ENCODE results near the gene RNF217. TPM values are rescaled to one million over a fixed set of nuclear protein-coding genes. Genes with fewer than 3 reads are reported as not detected.
"Not testable (repeated sequence)": the region's sequence is repeated elsewhere in the genome, so short reads cannot be mapped to it uniquely, and the experiment has no call there.

Gene RNF217
- total RNA-seq, 1 donor from 2014 or later: 17.8 TPM

- no peak for DNase-seq
Measured at GRCh38 chr6:124963831-124964763, 1.9 kb downstream of the RNF217 start.

GRCh38 chr6:124964764-124965105 lies 2.5 kb downstream of the RNF217 start:
- no peak for DNase-seq

GRCh38 chr6:124965424-124965850 lies 3.2 kb downstream of the RNF217 start:
- not testable (repeated sequence) for DNase-seq

- no peak for DNase-seq
Measured at GRCh38 chr6:124967444-124967843, 5.2 kb downstream of the RNF217 start.

- DNase-seq: no peak
Measured at GRCh38 chr6:124968401-124968800, 6.2 kb downstream of the RNF217 start.

- DNase-seq: no peak
Measured at GRCh38 chr6:124970243-124970642, 8.0 kb downstream of the RNF217 start.

GRCh38 chr6:124970763-124971162 lies 8.5 kb downstream of the RNF217 start:
- no peak for DNase-seq

- no peak for DNase-seq
Measured at GRCh38 chr6:124973780-124974179, 11.5 kb downstream of the RNF217 start.

GRCh38 chr6:124974771-124975377 lies 12.6 kb downstream of the RNF217 start:
- DNase-seq: no peak

GRCh38 chr6:124977067-124977908 lies 15.1 kb downstream of the RNF217 start:
- no peak for DNase-seq

GRCh38 chr6:124978451-124979293 lies 16.4 kb downstream of the RNF217 start:
- DNase-seq: no peak

- no peak for DNase-seq
Measured at GRCh38 chr6:124979294-124979678, 17.0 kb downstream of the RNF217 start.

- no peak for DNase-seq
Measured at GRCh38 chr6:124982669-124983068, 20.4 kb downstream of the RNF217 start.

GRCh38 chr6:124983383-124984083 lies 21.3 kb downstream of the RNF217 start:
- DNase-seq: no peak

GRCh38 chr6:124984668-124985338 lies 22.6 kb downstream of the RNF217 start:
- no peak for DNase-seq

GRCh38 chr6:124986164-124986563 lies 23.9 kb downstream of the RNF217 start:
- DNase-seq: no peak

- DNase-seq: no peak
Measured at GRCh38 chr6:124987291-124987690, 25.1 kb downstream of the RNF217 start.

GRCh38 chr6:124987999-124988591 lies 25.9 kb downstream of the RNF217 start:
- DNase-seq: no peak

- no peak for DNase-seq
Measured at GRCh38 chr6:124989136-124989983, 27.1 kb downstream of the RNF217 start.

All from occipital lobe (tissue), 2 donors.